BJ (cell line): ENCODE results near the gene RCAN3. TPM values are rescaled to one million over a fixed set of nuclear protein-coding genes. Genes with fewer than 3 reads are reported as not detected.

Source experiments
- CTCF ChIA-PET: fragments of 350-600 bp; formaldehyde crosslinking; extraction: SDS; loops from one replicate; lab custom pipeline; 2021; ENCODE audit warnings: antibody characterized with exemption, inconsistent platforms; lab: Yijun Ruan, JAX
- POLR2A ChIA-PET: fragments of 300-600 bp; sonication (Branson Sonifier 250); formaldehyde crosslinking; extraction: SDS; loops from one replicate; lab custom pipeline; 2021; ENCODE audit warnings: antibody characterized with exemption; lab: Charles Lee
- DNase-seq: peaks from one replicate; pipeline ENCODE4 v3.0.0-alpha.2; 2011; ENCODE audit warnings: low read depth
- H3K27me3 ChIP-seq: 2 replicates; pipeline ENCODE4 v1.6.0; 2011; ENCODE audit warnings: low read length; ENCODE audit not compliant: control insufficient read depth, insufficient read depth
- H3K36me3 ChIP-seq: 2 replicates; pipeline ENCODE4 v1.5.1; 2011; ENCODE audit warnings: low read length; ENCODE audit not compliant: control insufficient read depth, insufficient read depth
- H3K4me3 ChIP-seq: 2 replicates; pipeline ENCODE4 v1.5.1; 2011; ENCODE audit warnings: low read depth, mild to moderate bottlenecking, control low read depth, low read length
- CTCF ChIP-seq: IDR thresholded peaks from 2 replicates; pipeline ENCODE4 v1.5.1; 2011; ENCODE audit warnings: low read depth, mild to moderate bottlenecking, control low read depth, inconsistent platforms, low read length, moderate library complexity; ENCODE audit not compliant: insufficient read depth
- polyA plus RNA-seq: library from polyadenylated mRNA; depleted of rRNA; stranded (reverse); fragments of >200 nt; gene quantifications from 2 replicates; pipeline ENCODE4 v1.2.3, GENCODE V29; 2011

RCAN3 gene
- polyA plus RNA-seq, 1 experiment = 7.6 TPM

GRCh38 chr1:24503870-24504523, 1.4 kb downstream of the RCAN3 start:
- no peak for DNase-seq
- TF ChIP-seq CTCF = no peak
- ChIA-PET POLR2A (no interaction called here), CTCF (interaction anchor here (1.4 kb wide), 1 partner anchor 21 kb away, joined by 5 read pairs; no protein-coding TSS in a partner anchor)
- no peaks in the 10 kb centered on the region for H3K27me3 ChIP-seq
- no peak overlapping the region; the same call in 1 of the 2 replicates for H3K4me3 ChIP-seq
- no peaks in the 10 kb centered on the region for H3K36me3 ChIP-seq

- ChIA-PET CTCF (interaction anchor here (1.4 kb wide), 1 partner anchor 21 kb away, joined by 5 read pairs; no protein-coding TSS in a partner anchor), POLR2A (no interaction called here)
- no peak for TF ChIP-seq CTCF
Observed at GRCh38 chr1:24504560-24504959, 1.9 kb downstream of the RCAN3 start.

GRCh38 chr1:24505816-24506215, 3.2 kb downstream of the RCAN3 start:
- ChIA-PET POLR2A (no interaction called here), CTCF (no interaction called here)
- Histone ChIP-seq H3K27me3 (no peaks in the 10 kb centered on the region), H3K36me3 (no peaks in the 10 kb centered on the region), H3K4me3 (no peak overlapping the region)
- no peak for DNase-seq
- TF ChIP-seq CTCF = no peak

More at GRCh38 chr1:24504560-24504959, 1.9 kb downstream of the RCAN3 start:
- H3K4me3 ChIP-seq = no peak overlapping the region
- H3K36me3 ChIP-seq = no peaks in the 10 kb centered on the region
- H3K27me3 ChIP-seq = no peaks in the 10 kb centered on the region
- no peak for DNase-seq

- ChIA-PET CTCF (interaction anchor here (0.9 kb wide), 1 partner anchor 13 kb away, joined by 3 read pairs; no protein-coding TSS in a partner anchor), POLR2A (no interaction called here)
Observed at GRCh38 chr1:24506691-24507381, 4.2 kb downstream of the RCAN3 start.

More at GRCh38 chr1:24506691-24507381, 4.2 kb downstream of the RCAN3 start:
- no peak for DNase-seq
- H3K27me3 ChIP-seq = no peaks in the 10 kb centered on the region
- no peak overlapping the region for H3K4me3 ChIP-seq
- no peaks in the 10 kb centered on the region for H3K36me3 ChIP-seq
- no peak for TF ChIP-seq CTCF
